ENCODE measurements around the gene ZNF784. TPM values are rescaled to one million over a fixed set of nuclear protein-coding genes. Genes with fewer than 3 reads are reported as not detected.
"Not testable (repeated sequence)": the region's sequence is repeated elsewhere in the genome, so short reads cannot be mapped to it uniquely, and the experiment has no call there.

Gene ZNF784
- total RNA-seq, 1 donor from 2014 or later: 4.0 TPM

DNA sequence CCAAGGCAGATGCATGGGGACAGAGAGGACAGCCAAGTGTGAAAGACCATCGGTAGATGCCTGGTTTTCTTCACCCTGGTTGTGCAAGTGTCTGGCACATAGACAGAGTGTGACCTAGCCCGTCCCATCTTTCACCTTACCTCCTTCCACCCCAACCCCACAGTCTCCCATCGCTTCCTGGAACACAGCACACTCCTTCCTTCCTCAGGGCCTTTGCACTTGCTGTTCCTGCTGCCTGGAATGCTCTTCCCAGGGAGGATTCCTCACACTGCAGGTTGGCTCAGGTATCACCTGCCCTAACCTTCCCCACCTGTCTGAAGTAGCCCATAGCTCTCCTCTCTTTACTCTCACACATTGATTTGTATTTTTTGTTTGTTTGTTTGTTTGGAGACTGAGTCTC is 28.1 kb downstream of the ZNF784 start:
- ATAC-seq: no peak
- DNase-seq (ENCODE audit: low spot score): no peak
- intact Hi-C loops (cut with DNase I): no loop called here

DNA sequence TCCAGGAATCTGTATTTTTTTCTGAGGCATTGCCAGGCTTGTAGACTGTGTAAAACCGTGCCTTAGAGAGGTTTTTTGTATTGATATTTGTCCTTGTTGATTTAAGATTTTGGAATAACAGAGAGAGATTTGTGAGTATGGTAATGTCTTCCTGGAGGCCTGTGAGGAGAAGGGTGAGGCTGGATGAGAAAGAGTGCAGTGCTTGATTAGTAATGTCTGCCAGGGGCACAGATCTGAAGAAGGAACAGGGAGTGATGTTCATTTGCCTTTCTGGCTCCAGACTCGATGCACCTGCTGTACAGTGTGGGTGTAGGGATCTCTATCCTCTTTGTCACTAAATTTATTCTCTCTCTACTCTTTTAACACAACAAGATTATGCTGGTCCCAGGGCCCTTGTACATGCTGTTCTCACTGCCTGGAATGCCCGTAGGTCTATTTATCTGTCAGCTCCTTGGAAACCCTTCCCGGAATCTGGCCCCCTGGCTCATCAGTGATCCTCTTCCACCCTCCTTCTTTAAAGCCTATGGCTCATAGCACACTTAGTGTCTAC is 29.3 kb downstream of the ZNF784 start:
- DNase-seq (ENCODE audit: low spot score): no peak
- intact Hi-C loops (cut with DNase I): no loop called here
- ATAC-seq: no peak

DNA sequence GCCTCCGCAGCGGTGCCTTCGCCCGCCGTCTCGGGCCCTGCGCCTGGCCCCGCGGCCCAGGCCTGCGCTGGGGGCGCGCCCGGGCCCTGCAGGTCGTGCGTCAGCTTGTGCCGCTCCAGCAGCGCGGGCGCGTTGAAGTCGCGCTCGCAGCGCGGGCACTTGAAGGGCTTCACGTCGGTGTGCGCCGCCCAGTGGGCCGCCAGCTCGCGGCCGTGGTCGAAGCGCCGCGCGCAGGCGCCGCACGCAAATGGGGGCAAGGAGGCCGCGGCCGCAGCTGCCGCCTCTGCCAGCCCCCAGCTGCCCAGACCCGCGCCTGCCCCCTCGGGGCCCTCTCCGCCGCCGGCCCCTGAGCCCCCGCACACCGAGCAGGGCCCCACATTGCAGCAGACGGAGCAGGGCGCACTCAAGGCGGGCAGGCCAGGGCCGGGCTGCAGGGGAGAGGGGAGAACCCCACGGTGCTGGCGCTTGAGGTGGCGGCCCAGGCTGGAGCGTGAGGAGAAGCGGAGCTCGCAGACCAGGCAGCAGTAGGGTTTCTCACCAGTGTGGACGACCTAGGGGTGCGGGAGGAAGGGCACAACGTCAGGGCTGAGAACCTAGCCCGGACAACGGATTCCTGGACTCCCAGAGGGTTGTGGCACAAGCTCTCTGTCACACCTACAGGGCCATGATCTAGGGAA is 31.1 kb downstream of the ZNF784 start:
- intact Hi-C loops (cut with DNase I): no loop called here
- ATAC-seq (no peak), DNase-seq (ENCODE audit: low spot score) (no peak)

DNA sequence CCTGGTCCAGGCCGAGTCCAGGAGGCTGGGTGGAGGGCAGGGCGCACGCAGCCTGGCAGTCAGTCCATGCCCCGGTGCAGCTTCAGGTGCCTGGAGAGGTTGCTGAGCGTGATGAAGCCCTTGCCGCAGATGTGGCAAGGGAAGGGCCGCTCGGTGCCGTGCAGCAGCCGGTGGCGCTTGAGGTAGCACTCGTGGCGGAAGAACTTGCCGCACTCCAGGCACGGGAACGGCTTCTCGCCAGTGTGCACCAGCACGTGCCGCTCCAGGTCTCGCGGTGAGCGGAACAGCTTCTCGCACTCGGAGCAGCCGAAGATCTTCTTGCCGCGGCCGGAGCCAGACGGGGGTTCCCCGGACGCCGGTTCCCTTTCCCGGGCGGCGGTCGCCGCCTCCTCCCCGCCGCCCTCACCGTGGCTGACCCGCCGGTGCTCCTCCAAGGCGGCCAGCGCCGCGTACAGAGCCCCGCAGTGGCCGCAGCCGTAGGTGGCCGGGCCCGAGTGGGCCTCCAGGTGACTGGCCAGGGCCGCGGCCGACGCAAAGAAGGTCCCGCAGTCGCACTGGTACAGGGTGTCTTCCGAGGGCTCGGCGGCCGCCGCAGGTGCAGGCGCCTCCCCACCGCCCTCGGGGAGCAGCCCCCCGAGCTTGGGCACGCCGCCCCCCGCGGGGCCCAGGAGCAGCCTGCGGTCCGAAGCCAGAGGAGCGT is 31.8 kb downstream of the ZNF784 start:
- DNase-seq (ENCODE audit: low spot score): no peak
- ATAC-seq: no peak
- intact Hi-C loops (cut with DNase I): no loop called here

DNA sequence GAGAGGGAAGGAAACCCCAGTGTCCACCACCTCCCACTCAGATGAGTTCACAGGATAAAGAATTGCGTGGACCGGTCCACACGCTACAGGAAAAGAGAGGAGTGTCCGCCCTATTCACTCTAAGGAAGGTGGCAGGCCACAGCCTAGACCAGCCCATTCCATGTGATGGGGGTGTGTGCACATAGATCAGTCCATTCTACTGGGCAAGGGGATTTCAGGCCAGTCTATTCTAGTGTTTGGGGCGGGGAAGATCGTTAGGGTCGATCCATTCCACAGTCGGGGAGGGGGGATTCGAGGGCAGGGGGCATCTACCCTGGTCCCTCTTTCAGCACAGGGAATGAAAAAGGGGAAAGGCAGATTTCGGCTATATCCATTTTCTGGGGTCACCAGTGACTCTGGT is 32.8 kb downstream of the ZNF784 start:
- ATAC-seq (no peak), DNase-seq (ENCODE audit: low spot score) (no peak)
- intact Hi-C loops (cut with DNase I): no loop called here

DNA sequence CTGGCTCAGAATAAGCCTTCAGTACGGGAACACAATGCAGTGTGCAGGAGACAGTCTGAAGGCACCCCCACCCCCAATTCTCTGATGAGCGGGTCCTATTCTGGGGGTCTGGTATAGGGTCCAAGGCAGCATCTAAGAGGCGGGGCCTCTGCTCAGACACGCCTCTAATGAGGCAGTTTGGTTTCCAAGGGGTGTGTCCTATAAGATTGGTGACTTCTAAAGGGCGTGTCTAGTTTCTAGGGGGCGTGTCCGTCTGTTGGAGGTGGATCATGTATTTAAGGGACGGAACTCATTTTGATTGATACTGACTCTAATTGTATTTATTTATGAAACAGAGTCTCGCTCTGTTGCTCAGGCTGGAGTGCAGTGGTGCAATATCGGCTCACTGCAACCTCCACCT is 33.7 kb downstream of the ZNF784 start:
- no peak for DNase-seq (ENCODE audit: low spot score)
- intact Hi-C loops (cut with DNase I): no loop called here
- no peak for ATAC-seq

DNA sequence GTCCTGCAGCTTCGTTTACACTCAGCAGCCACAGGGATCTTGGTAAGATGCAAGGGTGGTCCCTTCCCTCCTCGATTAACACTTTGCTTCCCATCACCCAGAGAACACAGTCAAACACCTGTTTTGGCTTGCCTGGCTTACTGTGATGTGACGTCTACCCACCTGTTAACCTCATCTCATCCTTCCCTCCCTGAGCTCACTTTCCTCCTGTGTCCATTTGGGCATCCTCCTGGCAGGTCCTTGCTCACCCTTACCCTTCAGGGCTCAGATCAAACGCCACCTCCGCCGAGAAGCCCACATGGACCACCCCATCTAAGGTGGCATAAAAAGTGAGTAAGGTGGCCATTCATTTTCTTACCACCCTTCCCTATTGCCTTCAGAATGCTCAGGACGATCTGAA is 34.3 kb downstream of the ZNF784 start:
- DNase-seq (ENCODE audit: low spot score) (no peak), ATAC-seq (no peak)
- intact Hi-C loops (cut with DNase I): no loop called here

DNA sequence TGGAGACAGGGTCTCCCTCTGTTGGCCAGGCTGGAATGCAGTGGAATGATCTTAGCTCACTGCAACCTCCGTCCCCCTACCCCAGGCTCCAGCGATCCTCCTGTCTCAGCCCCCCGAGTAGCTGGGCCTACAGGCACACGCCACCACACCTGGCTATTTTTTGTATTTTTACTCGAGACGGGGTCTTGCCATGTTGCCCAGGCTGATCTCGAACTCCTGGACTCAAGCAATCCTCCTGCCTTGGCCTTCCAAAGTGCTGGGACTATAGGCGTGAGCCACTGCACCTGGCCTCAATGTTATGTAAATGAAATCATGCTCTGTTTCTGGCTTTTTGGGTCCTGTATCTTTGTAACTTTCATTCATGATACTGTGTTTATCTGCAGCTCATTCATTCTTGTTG is 35.6 kb downstream of the ZNF784 start:
- intact Hi-C loops (cut with DNase I): loop anchor here (10.0 kb wide), 1 partner anchor 74 kb away; no protein-coding TSS in a partner anchor
- no peak for ATAC-seq
- no peak for DNase-seq (ENCODE audit: low spot score)

DNA sequence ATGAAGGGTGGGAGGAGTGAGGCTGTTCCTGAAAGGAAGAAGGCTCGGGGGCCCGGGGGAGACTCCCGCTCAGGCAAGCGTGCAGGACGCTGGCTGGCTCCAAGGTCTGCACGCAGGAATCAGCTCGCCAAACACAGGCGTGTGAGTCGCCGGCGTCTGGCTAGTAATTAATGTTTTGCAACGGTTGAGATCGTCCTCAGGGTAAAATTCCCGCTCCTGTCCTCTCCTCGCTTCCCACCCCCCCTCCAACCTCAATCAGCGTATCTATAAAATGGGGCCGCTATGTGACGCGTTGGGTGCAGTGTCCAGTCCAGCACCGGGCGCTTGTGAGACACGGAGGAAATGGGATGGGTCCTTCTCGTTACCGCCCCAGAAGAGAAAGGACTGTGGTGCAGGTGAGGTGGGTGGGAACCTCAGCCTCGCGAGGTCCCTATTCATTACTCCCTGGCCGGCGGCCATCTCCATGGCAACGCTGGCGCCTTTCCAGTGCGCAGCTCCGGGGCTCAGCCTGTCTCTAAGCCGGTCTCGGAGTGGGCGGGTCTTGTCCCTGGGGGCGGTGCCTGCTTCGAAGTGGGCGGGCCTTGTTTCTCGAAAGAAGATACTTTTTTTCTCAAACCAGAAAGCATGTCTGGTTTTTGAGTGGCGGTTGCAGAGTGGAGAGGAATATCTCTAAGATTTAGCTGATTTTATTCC is 37.2 kb downstream of the ZNF784 start:
- ATAC-seq (peak; percentile 93), DNase-seq (ENCODE audit: low spot score) (peak; percentile 98)
- intact Hi-C loops (cut with DNase I): loop anchor here (10.0 kb wide), 1 partner anchor 72 kb away; no protein-coding TSS in a partner anchor

DNA sequence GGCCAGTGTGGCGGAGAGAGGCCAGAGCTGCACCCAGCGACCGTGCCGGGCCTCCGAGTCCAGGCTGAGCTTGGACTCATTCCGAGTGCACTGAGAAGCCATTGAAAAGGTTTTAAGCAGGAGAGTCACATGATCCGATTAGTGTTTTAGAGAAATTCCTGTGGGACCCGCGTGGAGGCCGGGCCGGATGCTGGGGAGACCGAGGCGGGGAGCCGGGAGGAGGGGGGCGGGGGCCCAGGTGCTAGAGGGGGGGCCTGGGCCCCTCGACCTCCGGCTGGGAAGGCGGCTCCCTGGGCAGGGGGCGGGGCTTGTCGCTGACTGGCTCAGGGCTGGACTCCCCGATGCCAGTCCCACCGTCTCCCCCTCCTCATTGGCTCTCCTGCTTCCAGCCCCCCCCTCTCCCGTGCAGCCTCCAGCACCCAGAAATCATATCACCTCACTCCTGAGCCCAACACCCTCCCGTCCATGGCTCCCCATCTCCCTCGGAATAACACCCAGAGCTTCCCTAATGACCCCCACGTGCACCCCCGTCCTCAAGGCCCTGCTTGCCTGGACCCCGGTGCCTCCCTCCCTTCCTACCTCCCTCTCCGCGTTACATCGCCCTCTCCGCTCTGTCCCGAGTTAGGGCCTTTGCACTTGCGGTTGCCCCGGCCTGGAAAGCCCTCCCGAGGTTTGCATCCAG is 38.6 kb downstream of the ZNF784 start:
- peak; percentile 91 for DNase-seq (ENCODE audit: low spot score)
- intact Hi-C loops (cut with DNase I): loop anchor here (10.0 kb wide), 1 partner anchor 71 kb away; no protein-coding TSS in a partner anchor
- peak; percentile 83 for ATAC-seq

DNA sequence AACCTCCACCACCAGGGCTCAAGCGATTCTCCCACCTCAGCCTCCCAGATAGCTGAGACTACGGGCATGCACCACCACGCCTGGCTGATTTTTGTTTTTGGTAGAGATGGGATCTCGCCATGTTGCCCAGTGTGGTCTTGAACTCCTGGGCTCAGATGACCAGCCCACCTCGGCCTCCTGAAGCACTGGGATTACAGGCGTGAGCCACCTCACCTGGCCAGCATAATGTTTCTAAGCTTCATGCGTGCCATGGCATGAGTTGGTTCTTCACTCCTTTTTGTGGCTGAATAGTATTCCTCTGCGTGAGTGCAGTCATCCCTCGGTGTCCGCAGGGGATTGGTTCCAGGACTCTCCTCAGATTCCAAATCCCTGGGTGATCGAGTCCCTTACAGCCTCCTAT is 39.5 kb downstream of the ZNF784 start:
- ATAC-seq (no peak), DNase-seq (ENCODE audit: low spot score) (no peak)
- intact Hi-C loops (cut with DNase I): loop anchor here (10.0 kb wide), 1 partner anchor 70 kb away; no protein-coding TSS in a partner anchor

DNA sequence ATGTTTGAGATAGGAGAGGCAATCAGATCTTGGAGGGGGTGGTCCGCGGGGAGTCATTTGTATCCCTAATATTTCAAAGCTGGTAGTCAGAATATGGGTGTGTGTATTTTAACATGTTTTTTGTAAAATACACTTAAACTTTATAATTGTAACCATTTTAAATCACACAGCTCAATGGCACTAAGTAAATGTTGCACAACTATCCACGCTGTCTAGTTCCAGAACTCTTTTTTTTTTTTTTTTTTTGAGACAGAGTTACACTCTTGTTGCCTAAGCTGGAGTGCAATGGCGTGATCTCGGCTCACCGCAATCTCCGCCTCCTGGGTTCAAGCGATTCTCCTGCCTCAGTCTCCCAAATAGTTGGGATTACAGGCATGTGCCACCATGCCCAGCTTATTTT is 40.5 kb downstream of the ZNF784 start:
- DNase-seq (ENCODE audit: low spot score); ATAC-seq: not testable (repeated sequence)
- intact Hi-C loops (cut with DNase I): loop anchor here (10.0 kb wide), 1 partner anchor 69 kb away; no protein-coding TSS in a partner anchor

DNA sequence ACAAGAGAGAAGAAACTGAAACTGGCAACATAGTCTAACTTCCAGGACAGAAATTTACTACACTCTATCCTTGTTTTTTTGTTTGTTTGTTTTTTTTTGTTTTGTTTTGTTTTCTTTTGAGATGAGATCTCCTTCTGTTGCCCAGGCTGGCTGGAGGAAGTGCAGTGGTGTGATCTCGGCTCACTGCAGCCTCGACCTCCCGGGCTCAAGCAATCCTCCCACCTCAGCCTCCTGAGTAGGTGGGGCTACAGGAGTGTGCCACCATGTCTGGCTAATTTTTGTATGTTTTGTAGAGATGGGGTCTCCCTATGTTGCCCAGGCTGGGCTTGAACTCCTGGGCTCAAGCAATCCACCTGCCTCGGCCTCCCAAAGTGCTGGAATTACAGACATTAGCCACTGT is 42.1 kb downstream of the ZNF784 start:
- not testable (repeated sequence) for DNase-seq (ENCODE audit: low spot score); ATAC-seq
- intact Hi-C loops (cut with DNase I): loop anchor here (10.0 kb wide), 1 partner anchor 67 kb away; no protein-coding TSS in a partner anchor

DNA sequence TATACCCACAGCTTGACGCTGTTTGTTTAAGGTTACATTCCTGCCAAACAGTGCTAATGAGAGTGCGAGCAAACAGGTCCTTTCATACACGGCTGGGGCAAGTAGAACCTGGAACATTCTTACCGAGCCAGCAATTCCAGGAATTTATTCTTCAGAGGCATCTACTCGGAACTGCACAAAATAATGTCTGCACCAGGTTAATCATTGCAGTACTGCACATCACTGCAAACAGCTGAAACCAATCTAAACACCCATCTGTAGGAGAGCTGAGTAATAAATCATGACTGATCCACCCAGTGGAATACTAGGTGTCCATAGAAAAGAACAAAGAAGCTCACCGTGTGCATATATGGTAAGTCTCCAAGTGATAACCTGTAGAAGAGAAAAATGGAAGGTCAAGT is 42.5 kb downstream of the ZNF784 start:
- no peak for ATAC-seq
- intact Hi-C loops (cut with DNase I): loop anchor here (10.0 kb wide), 1 partner anchor 67 kb away; no protein-coding TSS in a partner anchor

DNA sequence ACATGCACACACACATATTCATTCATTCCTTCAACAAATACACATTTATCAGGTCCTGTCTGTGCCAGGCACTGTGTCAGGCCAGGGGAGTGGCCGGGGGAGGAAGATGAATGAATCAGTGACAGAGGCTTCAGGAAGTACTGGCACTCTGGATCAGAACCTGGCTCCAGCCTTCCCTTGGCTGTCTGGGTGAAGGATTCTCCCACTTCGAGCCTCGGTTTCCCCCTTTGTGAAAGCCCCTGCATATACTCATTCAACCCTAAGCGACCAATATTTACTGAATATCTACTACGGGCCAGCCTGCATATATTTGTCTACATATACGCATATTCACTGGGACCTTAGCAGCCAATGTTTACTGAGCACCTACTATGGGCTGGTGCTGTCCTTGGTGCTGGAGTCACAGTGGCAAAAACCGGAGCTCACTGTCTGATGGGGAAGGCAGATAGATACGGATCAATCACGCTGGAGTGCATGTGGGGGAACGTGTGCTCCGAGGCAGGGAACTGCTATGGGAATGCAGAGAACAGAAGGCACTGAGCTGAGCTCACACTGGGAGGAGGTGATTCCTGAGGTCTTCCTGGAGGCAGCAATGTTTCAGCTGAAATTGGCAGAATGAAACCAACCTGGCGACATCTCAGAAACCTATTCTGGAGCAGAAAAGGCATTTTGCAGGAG is 43.1 kb downstream of the ZNF784 start:
- intact Hi-C loops (cut with DNase I): loop anchor here (10.0 kb wide), 1 partner anchor 66 kb away; no protein-coding TSS in a partner anchor
- no peak for ATAC-seq
- no peak for DNase-seq (ENCODE audit: low spot score)

More for the DNA sequence above, 42.5 kb downstream of the ZNF784 start:
- no peak for DNase-seq (ENCODE audit: low spot score)

DNA sequence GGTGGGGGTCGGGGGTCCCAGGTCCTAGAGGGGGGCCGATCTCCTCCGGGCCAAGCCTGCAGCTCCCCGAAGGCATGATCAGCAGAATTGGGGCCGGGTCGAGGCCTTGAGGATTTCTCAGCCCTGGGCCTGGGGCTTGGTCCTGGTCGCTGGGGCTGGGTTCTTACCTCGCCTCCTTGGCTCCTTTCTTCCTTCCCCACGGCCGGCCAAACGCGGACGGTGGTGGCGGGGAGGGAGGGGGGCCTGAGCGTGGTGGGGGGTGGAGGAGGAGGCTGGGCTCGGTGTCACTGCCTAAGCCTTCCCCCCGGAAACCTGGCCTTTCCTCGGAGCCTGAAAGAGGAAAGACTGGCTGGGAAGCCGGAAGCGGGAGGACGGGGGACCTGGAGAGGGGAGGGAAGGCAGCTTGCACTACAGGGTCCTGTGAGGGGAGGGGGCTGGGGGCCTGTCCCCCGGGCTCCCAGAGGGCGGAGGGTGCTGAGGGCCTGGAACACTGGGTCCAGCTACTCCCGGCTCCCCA is 43.7 kb downstream of the ZNF784 start, which contains the start of gene ZNF579:
Gene ZNF579, minus strand, starts transcription at position 221 of the 517 bp plus-strand sequence. CDS start 1,209 bp downstream, outside the sequence.
- intact Hi-C loops (cut with DNase I): loop anchor here (10.0 kb wide), 1 partner anchor 66 kb away; no protein-coding TSS in a partner anchor
- ATAC-seq (peak; percentile 91), DNase-seq (ENCODE audit: low spot score) (peak; percentile 92)

DNA sequence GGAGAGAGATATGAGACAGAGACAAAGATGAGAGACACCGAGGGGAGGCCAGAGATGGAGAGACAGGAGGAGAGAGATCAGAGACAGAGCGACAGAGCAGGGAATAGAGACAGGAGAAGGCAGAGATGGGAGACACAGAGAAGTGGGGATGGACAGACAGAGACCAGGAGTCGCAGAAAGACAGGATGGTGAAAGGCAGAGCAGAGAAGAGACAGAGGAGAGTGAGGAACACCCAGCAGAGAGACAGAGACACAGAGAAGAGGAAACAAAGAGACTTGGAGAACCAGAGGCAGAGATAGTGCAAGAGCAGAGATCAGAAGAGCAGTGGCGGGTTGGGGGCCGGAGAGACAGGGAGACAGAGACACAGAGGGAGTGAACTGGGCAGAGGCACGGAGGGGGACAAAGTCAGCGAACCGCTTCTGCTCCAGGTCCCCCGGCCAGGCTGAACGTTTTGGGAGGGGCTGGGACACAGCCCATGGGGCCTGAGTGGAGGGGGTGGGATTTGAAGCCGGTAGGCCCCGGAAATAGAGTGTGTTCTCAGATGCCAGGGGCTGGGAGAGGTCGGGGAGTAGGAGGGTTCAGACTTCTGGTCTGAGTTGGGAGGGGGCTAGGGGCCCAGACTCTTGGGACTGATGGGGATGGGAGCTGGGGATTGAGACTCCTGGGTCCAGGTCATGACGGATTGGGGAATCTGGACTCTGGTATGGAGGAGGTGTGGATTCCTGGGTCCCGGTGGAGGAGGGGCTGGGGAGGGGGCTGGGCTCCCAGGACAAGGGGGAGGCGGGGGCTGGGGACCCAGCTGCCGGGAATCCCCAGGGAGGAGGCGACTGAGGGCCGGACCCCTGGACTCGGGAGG is 44.4 kb downstream of the ZNF784 start:
- ATAC-seq: peak; percentile 71
- intact Hi-C loops (cut with DNase I): loop anchor here (10.0 kb wide), 1 partner anchor 65 kb away; no protein-coding TSS in a partner anchor
- DNase-seq (ENCODE audit: low spot score): no peak
